Omental fat pad (tissue), 4 donors: ENCODE data around the gene SYK. TPM values are rescaled to one million over a fixed set of nuclear protein-coding genes. Genes with fewer than 3 reads are reported as not detected.

ENCODE experiments used
- ATAC-seq: fragments of 150-250 bp; one replicate; pipeline ENCODE4 v1.9.1; 2016; ENCODE audit warnings: mild to moderate bottlenecking, moderate library complexity; ENCODE audit not compliant: low FRiP score
- DNase-seq: peaks from one replicate; pipeline ENCODE4 v3.0.0-alpha.2; 2019; ENCODE audit warnings: low spot score
- CTCF ChIP-seq, 3 donors: fragments of 450-650 bp; IDR thresholded peaks; one replicate each; pipeline ENCODE4 v1.5.1; 2016 to 2017; ENCODE audit warnings: antibody characterized with exemption in 3 of 3, mild to moderate bottlenecking in 3 of 3, moderate library complexity in 2 of 3
- total RNA-seq, 4 donors: library from RNA; depleted of rRNA; stranded (reverse); fragments of >200 nt; gene quantifications; one replicate each; pipeline ENCODE4 v1.1.0, GENCODE V29; 2016

The SYK gene
- total RNA-seq, 4 donors from 2014 or later: 12.4 to 36.1 (median 25.9) TPM

- DNase-seq (no peak), ATAC-seq (no peak)
- no peak for TF ChIP-seq CTCF (IDR thresholded peaks at IDR 0.05)
These were observed 118.3 kb downstream of the SYK start for GRCh38 chr9:90919883-90920282.

GRCh38 chr9:90921104-90921503 lies 119.5 kb downstream of the SYK start:
- no peak for DNase-seq
- TF ChIP-seq CTCF (IDR thresholded peaks at IDR 0.05): no peak

GRCh38 chr9:90921969-90922368 lies 120.3 kb downstream of the SYK start:
- no peak for ATAC-seq
- TF ChIP-seq CTCF (IDR thresholded peaks at IDR 0.05): no peak

More at GRCh38 chr9:90921104-90921503, 119.5 kb downstream of the SYK start:
- ATAC-seq: peak; percentile 60

GRCh38 chr9:90925581-90926257 lies 124.1 kb downstream of the SYK start:
- TF ChIP-seq CTCF (IDR thresholded peaks at IDR 0.05): no peak
- DNase-seq: no peak
- no peak for ATAC-seq

More at GRCh38 chr9:90921969-90922368, 120.3 kb downstream of the SYK start:
- no peak for DNase-seq

- DNase-seq (no peak), ATAC-seq (no peak)
- no peak for TF ChIP-seq CTCF (IDR thresholded peaks at IDR 0.05)
These were observed 125.3 kb downstream of the SYK start for GRCh38 chr9:90926936-90927335.

GRCh38 chr9:90927496-90927895 lies 125.9 kb downstream of the SYK start:
- no peak for TF ChIP-seq CTCF (IDR thresholded peaks at IDR 0.05)
- DNase-seq: no peak
- ATAC-seq: no peak

- TF ChIP-seq CTCF (IDR thresholded peaks at IDR 0.05): no peak
- ATAC-seq: no peak
- DNase-seq: no peak
These were observed 128.0 kb downstream of the SYK start for GRCh38 chr9:90929626-90930025.
